HG02763 (cell line): Measurements from ENCODE around the gene SLC25A17.
"Not testable (repeated sequence)": the region's sequence is repeated elsewhere in the genome, so short reads cannot be mapped to it uniquely, and the experiment has no call there.

Source experiments
- ATAC-seq: cut with Tn5 transposase; IDR thresholded peaks from one replicate; pipeline ENCODE4 v1.9.1; 2021; ENCODE audit warnings: mild to moderate bottlenecking, moderate library complexity; ENCODE audit not compliant: unreplicated experiment

The SLC25A17 gene

GRCh38 chr22:40819599-40820140 lies 524 bp upstream of the SLC25A17 start:
- ATAC-seq = no peak

GRCh38 chr22:40818192-40818746 lies 877 bp downstream of the SLC25A17 start:
- no peak for ATAC-seq

GRCh38 chr22:40817737-40818136 lies 1.4 kb downstream of the SLC25A17 start:
- ATAC-seq = no peak

GRCh38 chr22:40813912-40814315 lies 5.2 kb downstream of the SLC25A17 start:
- no peak for ATAC-seq

GRCh38 chr22:40808018-40808841 lies 10.9 kb downstream of the SLC25A17 start:
- no peak for ATAC-seq

GRCh38 chr22:40806711-40807110 lies 12.4 kb downstream of the SLC25A17 start:
- ATAC-seq = no peak

GRCh38 chr22:40805699-40806203 lies 13.4 kb downstream of the SLC25A17 start:
- no peak for ATAC-seq

GRCh38 chr22:40805239-40805638 lies 13.9 kb downstream of the SLC25A17 start:
- ATAC-seq = no peak

GRCh38 chr22:40803321-40803720 lies 15.8 kb downstream of the SLC25A17 start:
- ATAC-seq = no peak

- ATAC-seq = no peak
Observed at GRCh38 chr22:40799008-40799407, 20.1 kb downstream of the SLC25A17 start.

- no peak for ATAC-seq
Observed at GRCh38 chr22:40797427-40797826, 21.7 kb downstream of the SLC25A17 start.

- no peak for ATAC-seq
Observed at GRCh38 chr22:40792451-40792850, 26.7 kb downstream of the SLC25A17 start.

GRCh38 chr22:40791241-40791640 lies 27.9 kb downstream of the SLC25A17 start:
- ATAC-seq = no peak

- no peak for ATAC-seq
Observed at GRCh38 chr22:40789131-40789530, 30.0 kb downstream of the SLC25A17 start.

- ATAC-seq = no peak
Observed at GRCh38 chr22:40782521-40782920, 36.6 kb downstream of the SLC25A17 start.

GRCh38 chr22:40781749-40782148 lies 37.4 kb downstream of the SLC25A17 start:
- ATAC-seq = not testable (repeated sequence)

GRCh38 chr22:40769761-40770160 lies 49.4 kb downstream of the SLC25A17 start:
- ATAC-seq = no peak

- ATAC-seq = no peak
Observed at GRCh38 chr22:40768206-40768605, 50.9 kb downstream of the SLC25A17 start.

- no peak for ATAC-seq
Observed at GRCh38 chr22:40766956-40767355, 52.2 kb downstream of the SLC25A17 start.

- ATAC-seq = no peak
Observed at GRCh38 chr22:40764763-40765441, 54.2 kb downstream of the SLC25A17 start.

GRCh38 chr22:40759294-40759840 lies 59.8 kb downstream of the SLC25A17 start:
- ATAC-seq = no peak
